ENCODE data around the gene SELE.

Gene SELE

GRCh38 chr1:169680377-169681019 lies 53.4 kb downstream of the SELE start:
- DNase-seq = peak; percentile 73

GRCh38 chr1:169679692-169680091 lies 54.2 kb downstream of the SELE start:
- DNase-seq = no peak

- DNase-seq = no peak
Measured at GRCh38 chr1:169676001-169676400, 57.9 kb downstream of the SELE start.

Measured in activated CD4-positive, alpha-beta T cell treated with anti-CD3 and anti-CD28 coated beads for 48 hours (primary cell).